GM18520 (cell line): ENCODE results near the gene ZNF425.
"Not testable (repeated sequence)": the region's sequence is repeated elsewhere in the genome, so short reads cannot be mapped to it uniquely, and the experiment has no call there.

Source experiments
- ATAC-seq: cut with Tn5 transposase; IDR thresholded peaks from one replicate; pipeline ENCODE4 v1.9.1; 2021; ENCODE audit not compliant: unreplicated experiment

Gene ZNF425

DNA sequence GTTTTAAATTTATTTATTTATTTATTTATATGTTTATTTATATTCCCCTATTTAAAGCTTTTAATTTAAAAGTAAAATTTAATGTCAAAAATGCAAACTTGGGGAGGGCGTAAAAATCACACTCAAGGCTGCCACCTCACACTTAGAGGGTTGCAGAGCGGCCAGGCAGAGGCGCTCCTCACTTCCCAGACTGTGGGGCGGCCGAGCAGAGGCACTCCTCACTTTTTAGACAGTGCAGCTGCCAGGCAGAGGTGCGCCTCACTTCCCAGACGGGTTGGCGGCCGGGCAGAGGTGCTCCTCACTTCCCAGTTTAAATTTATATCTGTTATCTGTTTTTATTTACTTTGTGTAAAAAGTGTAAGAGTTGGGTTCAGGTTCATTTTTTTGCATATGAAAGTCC, 10.0 kb upstream of the ZNF425 start:
- no peak for ATAC-seq

DNA sequence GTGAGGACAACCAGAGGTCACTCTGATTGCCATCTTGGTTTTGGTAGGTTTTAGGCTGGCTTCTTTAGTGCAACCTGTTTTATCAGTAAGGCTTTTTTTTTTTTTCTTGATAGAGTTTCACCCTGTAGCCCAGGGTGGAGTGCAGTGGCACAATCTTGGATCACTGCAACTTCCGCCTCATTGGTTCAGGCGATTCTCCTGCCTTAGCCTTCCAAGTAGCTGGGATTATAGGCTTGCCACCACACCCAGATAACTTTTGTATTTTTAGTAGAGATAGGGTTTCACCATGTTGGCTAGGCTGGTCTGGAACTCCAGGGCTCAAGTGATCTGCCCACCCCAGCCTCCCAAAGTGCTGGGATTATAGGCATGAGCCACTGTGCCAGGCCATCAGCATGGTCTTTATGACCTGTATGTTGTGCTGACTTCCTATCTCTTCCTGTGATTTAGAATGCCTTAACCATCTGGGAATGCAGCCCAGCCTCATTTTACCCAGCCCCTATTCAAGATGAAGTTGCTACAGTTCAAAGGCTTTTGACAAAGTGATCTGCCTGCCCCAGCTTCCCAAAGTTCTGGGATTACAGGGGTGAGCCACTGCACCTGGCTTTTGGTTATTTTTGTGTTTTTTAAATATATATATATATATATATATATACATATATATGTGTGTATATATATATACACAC, 7.0 kb upstream of the ZNF425 start:
- no peak for ATAC-seq

DNA sequence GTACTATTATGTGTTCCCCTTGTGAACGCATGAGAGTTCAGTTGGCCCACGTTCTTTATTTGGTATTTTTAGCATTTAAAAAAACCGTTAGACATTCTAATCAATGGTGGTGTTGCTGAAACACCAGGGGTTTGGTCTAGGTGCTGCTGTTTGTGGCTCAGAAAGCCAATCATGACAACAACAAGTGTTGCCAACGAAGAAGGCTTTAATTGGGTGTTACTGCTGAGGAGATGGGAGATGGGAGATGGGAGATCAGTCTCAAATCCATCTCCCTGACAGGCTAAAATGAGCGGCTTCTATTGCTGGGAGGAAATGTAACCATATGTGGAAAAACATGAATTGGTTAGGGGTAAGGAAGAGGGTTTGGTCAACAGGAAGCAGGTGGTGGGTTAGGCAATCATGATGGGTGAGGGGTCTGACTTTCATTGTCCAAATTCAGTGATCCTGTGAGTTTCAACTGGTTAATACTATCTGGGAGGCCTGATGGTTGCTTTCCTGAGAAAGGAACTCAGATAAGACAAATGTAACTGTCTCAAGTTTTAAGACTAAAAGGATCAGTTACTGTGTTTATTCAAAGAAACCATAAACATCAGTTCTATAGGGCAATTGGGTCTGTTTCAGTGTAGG, 4.6 kb upstream of the ZNF425 start:
- no peak for ATAC-seq

DNA sequence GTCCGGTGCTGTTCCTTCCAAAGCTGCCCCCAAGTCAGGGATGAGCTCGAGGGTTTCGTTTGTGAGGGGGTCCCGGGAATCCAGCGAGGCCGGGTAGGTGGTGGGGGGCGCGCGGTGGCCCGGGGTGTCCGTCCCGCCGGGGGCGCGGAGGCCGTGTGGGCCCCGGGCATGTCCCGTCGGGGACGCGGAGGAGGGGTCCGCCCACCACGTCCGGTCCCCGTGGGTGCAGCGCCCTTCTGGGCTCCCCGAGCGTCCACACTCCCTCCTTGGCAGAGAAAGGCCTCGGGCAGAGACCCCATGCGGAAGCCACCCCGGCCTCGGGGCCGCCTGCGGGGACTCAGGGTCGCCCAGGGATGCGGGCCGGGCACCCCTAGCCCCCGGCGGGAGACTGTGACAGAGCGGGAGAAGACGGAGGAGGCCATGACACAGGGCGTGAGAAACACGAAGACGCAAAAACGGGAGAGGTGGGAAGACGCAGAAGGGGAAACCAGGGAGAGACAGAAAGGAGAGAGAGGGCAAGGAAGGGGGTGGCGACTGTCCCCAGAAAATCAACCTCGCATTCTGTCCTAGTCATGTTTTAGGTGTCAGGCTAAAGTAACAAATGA, 640 bp upstream of the ZNF425 start:
- peak; percentile 21 for ATAC-seq

DNA sequence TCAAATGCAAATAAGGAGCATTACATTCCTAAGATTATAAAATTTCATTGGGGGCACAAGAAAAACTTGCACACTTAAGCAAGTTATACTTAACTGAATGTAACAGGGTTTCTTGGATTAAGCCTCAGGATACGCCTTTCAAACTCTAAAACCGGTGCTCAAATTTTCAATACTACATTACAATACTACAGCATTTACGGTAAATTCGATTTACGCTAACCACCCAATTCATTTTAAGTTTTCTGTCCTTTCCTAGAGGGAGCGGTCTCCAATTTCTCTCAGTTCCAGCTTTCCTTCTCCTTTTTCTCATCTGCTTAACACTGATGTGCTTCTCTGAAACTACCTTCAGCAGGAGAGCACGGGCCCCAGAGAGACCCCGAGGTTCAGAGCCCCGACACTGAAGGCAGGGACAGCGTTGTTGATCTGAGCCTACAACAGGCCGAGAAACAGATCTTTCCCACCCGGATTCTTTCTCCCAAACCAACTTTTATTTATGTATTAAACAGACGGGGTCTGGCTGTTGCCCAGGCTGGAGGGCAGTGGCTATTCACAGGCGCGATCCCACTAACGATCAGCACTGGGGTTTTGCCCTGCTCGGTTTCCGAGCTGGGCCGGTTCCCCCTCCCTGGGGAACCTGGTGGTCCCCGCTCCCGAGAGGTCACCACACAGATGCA, 798 bp downstream of the ZNF425 start:
- no peak for ATAC-seq

DNA sequence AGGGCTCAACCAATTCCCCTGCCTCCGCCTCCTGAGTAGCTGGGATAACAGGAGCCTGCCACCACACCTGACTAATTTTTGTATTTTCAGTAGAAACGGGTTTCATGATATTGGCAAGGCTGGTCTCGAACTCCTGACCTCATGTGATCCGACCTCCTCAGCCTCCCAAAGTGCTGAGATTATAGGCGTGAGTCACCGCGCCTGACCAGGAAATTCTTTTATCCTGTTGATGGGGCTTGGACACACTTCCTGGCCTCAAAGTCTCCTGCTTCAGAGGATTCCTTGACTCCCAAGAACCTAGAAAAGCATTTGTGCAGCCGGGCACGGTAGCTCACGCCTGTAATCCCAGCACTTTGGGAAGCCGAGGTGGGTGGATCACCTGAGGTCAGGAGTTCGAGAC, 16.2 kb downstream of the ZNF425 start:
- ATAC-seq: no peak

DNA sequence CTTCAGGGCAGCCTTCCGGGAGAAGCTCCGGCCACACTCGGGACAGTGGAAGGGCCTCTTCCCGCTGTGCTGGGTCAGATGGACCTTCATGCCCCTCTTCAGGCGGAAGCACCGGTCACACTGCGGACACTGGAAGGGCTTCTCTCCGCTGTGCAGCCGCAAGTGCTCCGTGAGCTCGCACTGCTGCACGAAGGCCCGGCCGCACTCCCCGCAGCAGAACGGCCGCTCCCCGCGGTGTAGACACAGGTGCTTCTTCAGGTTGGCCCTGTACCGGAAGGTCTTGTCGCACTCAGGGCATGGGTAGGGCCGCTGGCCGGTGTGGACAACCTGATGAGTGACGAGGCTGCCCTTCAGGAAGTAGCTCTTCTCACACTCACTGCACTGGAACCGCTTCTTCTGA, 21.4 kb downstream of the ZNF425 start:
- ATAC-seq: no peak

DNA sequence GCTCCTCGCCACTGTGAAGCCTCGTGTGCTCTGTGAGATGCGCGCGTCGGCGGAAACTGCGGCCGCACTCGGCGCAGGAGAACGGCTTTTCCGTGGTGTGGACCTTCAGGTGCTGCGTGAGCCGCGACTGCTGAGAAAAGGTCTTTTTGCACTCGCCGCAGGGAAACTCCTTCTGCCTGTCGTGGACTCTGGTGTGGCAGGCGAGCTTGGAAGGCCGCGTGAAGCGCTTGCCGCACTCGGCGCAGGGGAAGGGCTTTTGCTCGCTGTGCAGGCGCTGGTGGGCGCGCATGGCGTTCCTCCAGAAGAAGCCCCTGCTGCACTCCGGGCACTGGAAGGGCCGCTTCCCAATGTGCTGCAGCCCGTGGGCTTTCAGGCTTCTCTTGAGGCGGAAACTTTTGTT, 21.9 kb downstream of the ZNF425 start:
- ATAC-seq: no peak

DNA sequence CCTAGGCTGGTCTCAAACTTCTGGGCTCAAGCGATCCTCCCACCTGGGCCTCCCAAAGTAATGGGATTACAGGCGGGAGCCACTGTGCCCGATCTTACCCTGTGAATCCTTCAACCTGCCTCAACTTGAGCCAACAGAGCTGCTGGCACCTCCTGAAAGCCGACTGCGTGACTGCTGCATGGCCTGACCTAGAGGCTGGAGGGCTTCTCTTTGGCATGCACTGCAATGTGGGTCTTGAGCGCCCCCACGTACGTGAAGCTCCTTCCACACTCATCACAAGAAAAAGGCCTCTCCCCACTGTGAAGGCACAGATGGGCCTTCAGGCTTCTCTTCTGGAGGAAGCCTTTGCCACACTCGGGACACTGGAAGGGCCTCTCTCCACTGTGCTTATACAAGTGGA, 22.7 kb downstream of the ZNF425 start:
- no peak for ATAC-seq

DNA sequence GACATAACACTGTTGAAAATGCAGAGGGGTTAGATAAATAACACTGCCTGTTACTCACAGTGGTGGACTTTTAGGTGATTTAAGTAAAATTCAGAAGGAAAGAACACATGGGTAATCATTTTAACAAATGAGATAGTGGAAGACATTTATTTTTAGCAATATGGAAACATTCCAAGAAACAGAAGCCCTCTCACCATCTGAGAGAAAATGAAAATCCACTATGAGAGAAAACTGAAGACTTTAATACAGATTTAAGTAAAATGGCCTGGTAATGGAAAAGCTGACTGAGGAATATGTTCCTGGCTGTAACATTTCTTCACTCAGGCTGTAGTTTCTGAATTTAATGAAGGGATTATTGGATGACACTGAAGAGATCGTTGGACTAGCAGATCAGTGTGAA, 23.5 kb downstream of the ZNF425 start:
- ATAC-seq: no peak

DNA sequence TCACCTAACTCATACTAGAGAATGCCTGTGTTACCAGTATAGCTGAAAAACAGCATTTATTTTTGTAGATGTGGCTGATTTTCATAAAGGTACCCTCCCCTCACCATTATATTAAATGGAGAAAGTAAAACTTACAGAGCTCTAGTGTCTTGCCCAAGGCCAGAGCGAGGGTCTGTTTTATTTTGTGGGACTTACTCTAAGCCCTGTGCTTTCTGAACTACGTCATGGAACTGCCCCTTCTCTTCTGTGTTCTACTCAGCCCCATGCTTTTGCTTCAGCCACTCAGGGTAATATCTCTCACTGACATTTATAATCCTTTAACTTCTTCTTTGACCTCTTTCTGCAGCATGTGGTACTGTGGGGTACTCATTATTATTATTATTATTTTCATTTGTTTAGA, 25.3 kb downstream of the ZNF425 start:
- ATAC-seq: no peak

DNA sequence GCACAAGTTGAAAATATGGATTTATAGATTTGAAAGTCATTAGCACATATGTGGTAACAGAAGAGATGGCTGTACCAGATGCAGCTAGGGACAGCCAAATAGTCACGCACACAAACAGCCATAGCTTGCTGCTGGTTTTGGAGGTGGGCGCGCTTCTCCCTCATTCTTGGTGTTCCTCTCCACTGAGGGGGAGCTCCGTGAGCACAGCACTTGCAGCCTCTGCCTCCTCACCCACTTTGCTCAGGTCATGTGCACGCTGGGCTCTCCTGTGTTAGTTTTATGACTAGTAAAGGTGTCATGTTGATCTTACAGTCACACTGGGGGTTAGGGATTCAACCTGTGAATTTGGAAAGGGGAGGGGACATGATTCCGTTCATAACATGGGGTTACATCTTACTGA, 27.1 kb downstream of the ZNF425 start:
- no peak for ATAC-seq

DNA sequence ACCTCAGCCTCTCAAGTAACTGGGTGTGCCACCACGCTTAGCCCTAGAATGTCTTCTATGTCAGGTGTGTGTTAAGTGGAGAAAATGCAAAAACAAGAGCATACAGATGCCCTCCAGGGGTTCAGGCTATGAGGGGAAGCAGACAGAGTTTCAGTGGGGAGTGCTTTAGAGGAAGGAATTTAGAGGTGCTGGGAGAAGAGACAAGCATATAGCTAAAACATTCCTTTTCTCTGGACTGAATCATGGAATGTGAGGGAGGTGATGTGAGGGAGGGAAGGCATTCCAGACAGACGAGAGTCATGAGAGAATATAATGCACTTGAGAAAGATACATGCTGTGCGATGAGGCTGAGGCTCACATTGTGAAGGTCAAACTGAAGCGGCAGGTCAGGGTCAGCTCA, 29.0 kb downstream of the ZNF425 start:
- ATAC-seq: no peak

DNA sequence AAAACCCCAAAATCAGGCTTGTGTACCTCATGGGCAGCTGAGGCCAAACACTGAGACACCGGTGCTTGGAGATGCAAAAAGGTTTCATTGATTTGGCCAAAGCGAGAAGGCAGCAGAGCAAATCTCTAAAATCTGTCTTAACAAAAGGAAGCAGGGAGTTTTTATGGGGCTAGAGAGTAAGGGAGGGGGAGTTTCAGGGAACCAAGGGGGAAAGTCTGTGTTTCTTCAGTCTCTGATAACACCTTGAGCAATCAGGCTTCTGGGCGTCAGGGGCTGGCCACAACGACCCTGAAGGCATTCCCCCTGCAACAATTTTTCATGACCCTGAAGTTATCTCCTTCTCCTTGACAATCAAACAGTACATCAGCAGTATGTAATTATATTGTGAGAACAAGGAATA, 32.9 kb downstream of the ZNF425 start:
- no peak for ATAC-seq

DNA sequence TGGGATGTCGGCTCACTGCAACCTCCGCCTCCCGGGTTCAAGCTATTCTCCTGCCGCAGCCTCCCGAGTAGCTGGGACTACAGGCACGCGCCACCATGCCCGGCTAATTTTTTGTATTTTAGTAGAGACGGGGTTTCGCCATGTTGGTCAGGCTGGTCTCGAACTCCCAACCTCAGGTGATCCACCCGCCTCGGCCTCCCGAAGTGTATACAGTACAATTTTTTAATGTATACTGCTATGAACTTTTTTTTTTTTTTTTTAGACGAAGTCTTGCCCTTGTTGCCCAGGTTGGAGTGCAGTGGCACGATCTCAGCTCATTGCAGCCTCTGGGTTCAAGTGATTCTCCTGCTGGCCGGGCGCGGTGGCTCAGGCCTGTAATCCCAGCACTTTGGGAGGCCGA, 33.9 kb downstream of the ZNF425 start:
- ATAC-seq: not testable (repeated sequence)

DNA sequence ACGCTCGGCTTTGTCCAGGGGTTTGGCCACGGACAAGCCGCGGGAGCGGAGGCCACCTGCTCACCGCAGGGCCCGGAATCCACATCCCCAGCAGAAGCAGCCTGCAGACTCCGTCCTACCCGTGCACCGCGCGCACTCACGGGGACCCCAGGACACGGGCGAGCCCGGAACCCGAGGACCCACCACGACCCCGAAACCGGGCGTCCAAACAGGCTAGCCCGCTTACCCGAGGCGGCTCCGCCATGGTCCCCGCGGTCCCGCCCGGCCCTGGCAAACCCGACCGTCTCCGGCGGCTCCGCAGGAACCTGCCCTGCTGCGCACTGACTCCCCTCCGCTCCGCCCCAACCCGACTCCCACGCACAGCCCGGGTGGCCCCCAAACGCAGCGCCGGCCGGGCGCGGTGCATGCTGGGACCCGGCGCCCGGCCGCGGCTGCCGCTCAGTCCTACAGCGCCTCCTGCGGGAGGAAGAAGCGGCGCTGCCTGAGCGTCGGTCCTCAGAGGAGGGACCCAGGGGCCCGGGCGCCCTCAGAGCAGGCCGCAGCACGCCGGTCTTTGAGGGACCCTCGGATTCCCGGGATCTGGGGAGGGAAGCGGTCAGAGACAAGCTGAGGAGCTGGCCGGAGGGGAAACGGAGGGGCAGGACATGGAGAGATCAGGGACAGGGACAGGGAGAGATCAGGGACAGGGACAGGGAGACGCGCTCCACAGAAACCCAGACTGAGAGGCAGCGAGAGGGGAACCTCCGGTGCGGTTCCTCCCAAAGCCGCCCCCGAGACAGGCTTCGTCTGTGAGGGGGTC, 35.5 kb downstream of the ZNF425 start, which contains the start of gene ZNF786:
TSS of gene ZNF786 (minus strand) at position 322 of the 799 bp plus-strand sequence. CDS start at position 244, 78 bp downstream.
- ATAC-seq: peak; percentile 70

DNA sequence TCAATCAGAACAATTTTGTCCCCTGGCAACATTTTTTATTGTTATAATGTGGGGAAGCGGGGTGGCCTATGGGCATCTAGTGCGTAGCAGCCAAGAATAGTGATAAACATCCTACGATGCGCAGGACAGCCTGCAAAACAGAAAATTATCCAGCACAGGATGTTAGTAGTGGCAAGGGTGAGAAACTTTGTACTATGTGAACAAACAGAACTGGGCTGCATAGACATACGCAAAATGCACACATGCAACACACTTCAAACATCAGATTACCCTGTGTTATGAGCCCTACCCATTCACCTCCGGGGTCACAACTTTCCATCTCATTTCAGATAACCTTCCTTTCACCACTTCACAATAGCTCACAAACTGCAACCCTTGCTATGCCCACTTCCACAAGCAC, 38.7 kb downstream of the ZNF425 start:
- ATAC-seq: no peak

DNA sequence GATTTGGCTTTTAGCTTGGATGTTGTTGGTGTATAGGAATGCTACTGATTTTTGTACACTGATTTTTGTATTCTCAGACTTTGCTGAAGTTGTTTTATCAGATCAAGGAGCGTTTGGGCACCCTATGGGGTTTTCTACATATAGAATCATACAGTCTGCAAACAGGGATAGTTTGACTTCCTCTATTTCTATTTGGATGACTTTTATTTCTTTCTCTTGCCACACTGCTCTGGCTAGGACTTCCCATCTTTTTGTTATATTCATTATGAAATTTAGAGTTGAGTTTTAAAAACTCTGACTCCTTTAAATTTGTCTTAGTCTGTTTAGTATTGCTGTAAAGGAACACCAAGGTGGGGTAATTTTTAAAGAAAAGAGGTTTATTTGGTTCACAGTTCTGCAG, 40.3 kb downstream of the ZNF425 start:
- ATAC-seq: no peak

DNA sequence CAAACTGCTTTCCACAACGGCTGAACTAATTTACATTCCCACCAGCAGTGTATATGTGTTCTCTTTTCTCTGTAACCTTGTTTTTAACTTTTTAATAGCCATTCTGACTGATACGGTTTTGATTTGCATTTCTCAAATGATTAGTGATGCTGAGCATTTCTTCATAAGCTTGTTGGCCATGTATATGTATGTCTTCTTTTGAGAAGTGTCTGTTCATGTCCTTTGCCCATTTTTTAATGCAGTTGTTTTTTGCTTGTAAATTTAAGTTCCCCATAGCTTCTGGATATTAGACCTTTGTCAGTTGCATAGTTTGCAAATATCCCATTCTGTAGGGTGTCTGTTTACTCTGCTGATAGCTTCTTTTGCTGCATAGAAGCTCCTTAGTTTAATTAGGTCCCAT, 41.7 kb downstream of the ZNF425 start:
- no peak for ATAC-seq

DNA sequence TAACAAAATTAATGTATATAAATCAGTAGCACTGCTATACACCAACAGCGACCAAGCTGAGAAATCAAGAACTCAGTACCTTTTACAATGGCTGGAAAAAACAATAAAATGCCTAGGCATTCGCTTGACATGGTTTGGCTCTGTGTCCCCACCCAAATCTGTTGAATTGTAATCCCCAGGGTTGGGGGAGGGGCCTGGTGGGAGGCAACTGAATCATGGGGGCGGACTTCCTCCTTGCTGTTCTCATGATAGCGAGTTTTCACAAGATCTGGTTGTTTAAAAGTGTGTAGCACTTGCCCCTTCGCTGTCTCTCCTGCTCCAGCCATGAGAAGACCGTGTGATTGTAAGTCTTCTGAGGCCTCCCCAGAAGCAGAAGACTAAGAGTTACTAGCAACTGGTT, 44.2 kb downstream of the ZNF425 start:
- no peak for ATAC-seq

DNA sequence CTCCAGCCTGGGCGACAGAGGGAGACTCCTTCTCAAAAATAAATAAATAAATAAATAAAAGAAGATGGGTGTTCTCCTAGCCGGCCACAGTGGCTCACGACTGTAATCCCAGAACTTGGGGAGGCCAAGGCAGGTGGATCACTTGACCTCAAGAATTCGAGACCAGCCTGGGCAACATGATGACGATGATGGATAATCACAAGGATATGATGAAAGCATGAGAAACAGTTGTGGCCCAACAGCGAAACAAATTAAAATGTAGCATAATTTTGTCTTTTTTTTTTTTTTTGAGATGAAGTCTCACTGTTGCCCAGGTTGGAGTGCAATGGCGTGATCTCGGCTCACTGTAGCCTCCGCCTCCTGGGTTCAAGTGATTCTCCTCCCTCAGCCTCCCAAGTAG, 48.5 kb downstream of the ZNF425 start:
- ATAC-seq: no peak
